HG02885 (cell line): ENCODE results near the gene DNAJC5.
"Not testable (repeated sequence)": the region's sequence is repeated elsewhere in the genome, so short reads cannot be mapped to it uniquely, and the experiment has no call there.

Experiments
- ATAC-seq: cut with Tn5 transposase; IDR thresholded peaks from one replicate; pipeline ENCODE4 v1.9.1; 2021; ENCODE audit warnings: mild to moderate bottlenecking; ENCODE audit not compliant: unreplicated experiment, poor library complexity

DNAJC5 gene, protein sequence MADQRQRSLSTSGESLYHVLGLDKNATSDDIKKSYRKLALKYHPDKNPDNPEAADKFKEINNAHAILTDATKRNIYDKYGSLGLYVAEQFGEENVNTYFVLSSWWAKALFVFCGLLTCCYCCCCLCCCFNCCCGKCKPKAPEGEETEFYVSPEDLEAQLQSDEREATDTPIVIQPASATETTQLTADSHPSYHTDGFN

DNA sequence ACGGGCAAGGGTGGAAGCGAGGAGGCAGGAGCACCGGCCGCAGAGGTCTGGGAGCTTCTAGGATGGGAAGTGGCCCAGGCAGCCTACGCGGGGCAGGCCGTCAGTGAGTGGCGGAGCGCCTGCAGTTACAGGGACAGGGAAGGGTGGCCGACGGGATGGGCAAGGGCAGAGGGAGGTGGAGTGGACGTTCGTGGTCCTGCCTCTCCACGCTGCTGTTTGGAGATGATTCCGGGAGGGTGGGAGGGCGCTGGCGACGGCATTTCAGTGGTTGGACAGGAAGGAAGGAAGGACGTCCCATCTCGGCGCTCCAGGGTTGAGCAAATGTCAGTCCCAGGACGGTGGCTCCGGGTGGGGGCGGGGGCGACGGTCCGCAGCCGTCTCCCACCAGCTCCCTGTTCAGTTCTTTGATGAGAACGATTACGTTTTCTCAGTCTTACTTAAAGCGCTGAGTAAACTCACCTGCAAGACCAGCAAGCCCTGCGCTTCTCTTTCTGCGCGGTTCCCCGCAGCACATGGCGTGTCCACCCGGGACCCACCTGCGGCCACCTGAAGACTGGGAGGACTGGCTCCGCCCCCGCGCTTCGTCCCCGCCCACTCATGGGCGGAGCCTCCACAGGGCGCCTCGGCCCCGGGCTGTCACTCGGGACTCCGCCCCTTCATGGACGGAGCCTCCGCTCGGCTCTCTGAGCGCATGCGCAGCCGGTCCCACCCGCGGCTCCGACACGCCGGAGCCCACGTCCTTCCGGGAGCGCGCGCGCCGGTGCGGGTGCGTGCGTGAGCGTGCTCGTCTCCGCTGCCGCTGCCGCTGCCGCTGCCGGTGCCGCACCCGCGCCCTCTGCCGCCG lies at the start of gene DNAJC5:
DNAJC5 (plus strand) TSS at position 769 of the 844 bp plus-strand sequence. CDS start 33,220 bp downstream, outside the sequence.
- peak; percentile 91 for ATAC-seq

DNA sequence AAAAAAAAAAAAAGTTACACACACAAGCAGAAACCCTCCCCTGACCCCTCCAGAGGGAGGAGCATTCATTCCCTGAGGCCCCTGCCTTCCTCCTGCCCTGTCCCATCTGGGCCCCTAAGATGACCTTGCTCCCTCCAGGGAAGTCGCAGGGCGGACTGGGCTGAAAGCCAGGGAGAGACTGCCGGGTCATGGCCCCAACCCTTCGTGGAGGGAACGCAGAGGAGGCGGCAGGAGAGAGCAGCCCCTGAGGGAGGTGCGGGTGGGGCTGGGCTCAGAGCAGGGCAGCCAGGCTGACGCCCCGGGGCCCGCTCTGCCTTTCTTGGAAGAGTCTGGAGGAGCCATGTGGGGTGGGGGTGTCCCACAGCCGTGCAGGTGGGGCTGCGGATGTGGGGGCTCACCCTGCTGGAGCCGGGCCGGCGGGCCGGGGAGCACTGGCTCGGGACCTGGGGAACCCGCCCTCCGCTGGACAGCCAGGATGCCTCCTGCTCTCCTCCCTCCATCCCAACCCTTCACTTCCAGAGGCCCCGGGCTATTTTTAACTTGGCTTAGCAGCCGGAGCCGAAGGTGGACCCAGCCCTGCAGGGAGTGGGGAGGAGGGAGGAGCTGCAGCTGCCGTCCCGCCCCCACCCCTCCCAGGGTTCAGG lies 48.7 kb upstream of the DNAJC5 start:
- ATAC-seq = no peak

DNA sequence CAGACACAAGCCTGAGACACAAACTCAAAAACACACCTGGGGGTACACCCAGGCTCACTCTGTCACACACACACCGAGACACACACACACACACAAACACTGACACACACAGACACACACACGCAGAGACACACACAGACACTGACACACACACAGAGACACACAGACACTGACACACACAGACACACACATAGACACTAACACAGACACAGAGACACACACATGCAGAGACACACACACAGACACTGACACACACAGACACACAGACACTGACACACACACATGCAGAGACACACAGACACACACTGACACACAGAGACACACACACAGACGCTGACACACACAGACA lies 48.1 kb upstream of the DNAJC5 start:
- ATAC-seq = no peak

- ATAC-seq = no peak
Observed at GRCh38 chr20:63847237-63848002, 47.5 kb upstream of the DNAJC5 start.

DNA sequence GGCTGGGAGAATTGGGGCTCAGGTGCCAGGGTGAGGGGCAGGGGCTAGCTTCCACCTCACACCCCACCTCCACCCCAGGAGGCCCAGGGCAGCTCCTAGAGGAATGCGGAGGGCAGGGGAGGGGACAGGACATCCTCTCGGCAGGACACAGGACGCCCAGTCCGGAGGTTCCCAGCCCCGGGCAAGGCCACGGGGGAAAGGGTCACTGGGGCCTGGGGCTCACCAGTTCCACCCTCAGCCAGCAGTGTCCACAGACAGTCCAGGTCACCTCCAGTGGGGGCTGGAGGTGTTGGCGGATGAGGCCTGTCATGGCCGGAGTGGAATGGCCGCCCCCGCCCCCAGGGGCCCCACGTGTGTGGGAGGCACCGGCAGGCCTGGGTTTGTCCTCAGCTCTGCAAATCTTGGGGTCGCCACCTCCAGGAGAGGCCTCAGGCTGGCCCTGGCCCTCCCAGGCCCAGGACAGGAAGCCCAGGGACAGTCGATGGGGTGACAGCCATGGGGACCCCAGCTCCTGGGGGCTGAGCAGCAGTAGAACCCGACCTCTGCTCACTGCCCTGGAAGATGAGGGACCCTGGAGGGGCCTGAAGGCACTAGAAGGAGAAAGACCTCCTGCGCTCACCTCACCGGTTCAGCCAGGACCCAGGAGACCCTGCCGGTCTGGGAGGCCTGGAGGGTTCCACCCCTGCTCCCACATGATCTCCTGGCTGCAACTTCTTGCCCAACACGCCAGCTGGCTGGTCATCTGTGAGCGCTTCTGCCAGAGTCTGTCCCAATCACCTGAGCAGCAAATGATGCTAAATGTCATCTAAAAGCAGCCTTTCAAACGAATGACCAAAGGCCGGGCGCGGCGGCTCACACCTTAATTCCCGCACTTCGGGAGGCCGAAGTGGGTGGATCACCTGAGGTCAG lies 46.7 kb upstream of the DNAJC5 start:
- no peak for ATAC-seq

DNA sequence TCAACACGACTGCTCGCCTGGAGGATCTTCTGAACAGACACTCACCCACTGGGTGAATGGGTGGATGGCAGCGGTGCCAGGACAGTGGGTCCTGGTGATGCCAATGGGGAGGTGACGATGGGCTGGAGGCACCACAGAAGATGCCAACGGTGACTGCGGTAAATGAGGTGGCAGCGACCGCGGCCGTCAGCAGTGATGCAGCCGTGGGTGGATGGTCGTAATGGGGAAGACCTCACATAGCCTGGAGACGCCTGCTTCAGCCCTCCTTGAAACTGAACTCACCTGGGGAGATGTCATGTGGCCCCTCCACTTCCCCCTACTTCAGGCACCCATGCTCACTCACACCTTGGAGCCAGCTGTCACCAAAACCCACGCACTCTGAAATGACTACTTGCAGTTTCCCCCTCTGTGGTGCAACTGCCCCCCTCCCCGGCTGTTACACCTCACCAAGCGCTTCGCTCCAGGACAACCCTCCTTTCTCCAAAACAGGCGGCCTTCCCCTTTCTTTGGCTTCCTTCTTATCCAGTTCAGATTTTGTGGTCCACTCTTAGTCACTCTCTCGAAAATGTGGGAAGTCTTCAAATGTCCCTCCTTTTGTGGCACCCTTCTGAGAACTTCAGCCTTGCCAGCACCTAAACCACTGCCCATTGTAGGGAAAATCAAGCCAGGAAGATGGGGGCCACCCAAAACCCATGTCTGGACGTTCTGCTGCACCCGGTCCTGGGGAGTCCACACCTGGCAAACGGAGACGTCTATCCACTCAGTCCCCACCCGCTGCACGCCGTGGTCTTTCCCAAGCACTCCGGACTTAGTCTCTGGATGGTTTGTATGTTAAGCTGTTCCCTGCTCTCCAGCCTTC lies 44.0 kb upstream of the DNAJC5 start:
- ATAC-seq = peak; percentile 79

GRCh38 chr20:63851548-63851943 lies 43.4 kb upstream of the DNAJC5 start:
- ATAC-seq = not testable (repeated sequence)

DNA sequence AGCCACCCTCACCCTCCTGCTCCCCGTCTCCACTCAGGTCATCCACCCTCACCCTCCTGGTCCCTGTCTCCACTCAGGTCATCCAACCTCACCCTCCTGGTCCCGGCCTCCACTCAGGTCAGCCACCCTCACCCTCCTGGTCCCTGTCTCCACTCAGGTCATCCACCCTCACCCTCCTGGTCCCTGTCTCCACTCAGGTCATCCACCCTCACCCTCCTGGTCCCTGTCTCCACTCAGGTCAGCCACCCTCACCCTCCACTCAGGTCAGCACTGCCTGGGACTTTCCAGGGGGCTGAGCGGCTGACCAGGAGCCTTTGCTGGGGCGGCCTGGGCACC lies 41.2 kb upstream of the DNAJC5 start:
- ATAC-seq = not testable (repeated sequence)

- no peak for ATAC-seq
Observed at GRCh38 chr20:63854069-63854765, 40.7 kb upstream of the DNAJC5 start.

DNA sequence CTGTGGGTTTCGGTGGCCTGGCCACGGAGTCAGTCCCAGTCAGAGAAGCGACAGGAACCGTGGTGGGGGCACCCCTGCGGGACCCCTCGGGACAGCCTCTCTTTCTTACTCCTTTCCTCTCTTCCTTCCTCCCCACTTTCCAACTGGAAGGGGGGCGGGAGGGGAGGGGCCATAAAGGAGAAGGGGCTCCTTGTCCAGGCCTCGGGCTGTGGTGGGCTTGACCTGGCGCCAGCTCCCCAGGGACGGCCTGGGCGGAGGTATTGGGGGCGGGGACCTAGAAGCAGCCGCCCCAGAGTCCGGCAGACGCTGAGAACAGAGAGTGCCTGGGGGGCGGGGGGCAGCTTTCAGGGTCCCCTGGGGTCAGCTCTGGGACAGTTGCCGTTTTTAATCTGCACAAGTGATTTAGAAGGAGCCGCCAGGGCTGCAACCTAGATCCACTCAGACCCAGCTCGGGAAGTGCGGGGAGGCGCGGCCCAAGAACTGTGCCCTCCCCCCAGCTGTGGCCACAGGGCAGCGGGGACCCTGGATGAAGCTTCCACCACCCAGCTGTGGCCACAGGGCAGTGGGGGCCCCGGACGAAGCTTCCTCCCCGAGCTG lies 40.1 kb upstream of the DNAJC5 start:
- no peak for ATAC-seq

GRCh38 chr20:63855363-63856097 lies 39.4 kb upstream of the DNAJC5 start:
- ATAC-seq = no peak

GRCh38 chr20:63856098-63856511 lies 38.8 kb upstream of the DNAJC5 start:
- ATAC-seq = no peak

GRCh38 chr20:63857764-63858392 lies 37.0 kb upstream of the DNAJC5 start:
- no peak for ATAC-seq

- ATAC-seq = no peak
Observed at GRCh38 chr20:63858393-63859165, 36.3 kb upstream of the DNAJC5 start.

DNA sequence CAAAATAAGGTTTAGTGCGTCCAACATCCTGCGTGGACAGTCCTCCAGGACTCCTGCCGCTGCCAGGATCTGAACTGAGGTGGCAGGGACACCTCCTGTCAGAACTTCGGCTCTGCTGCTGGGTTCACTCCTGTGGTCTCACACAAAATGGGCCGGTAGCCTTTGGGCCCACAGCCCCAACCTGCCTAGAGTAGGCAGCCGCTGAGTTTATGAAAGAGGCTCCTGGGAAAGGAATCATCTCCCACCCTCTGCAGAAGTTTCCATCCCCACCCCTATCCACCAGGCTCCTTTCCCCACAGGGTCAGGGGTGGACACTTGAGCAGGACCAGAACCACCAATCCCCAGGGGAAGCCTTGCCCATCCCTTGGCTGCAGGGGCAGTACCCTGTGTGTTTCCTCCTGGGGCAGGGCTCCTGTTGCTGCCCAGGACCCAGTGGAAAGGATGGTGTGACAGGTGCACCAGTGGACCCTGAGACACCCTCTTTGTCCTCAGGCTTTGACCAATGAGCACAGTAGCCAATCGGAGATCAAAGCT lies 35.7 kb upstream of the DNAJC5 start:
- ATAC-seq = no peak
